HCT116 (cell line): ENCODE results near the gene FRMD4A. TPM values are rescaled to one million over a fixed set of nuclear protein-coding genes. Genes with fewer than 3 reads are reported as not detected.

Experiments
- ATAC-seq: fragments of 200-7000 bp; cut with Tn5 transposase; 2 replicates; pipeline ENCODE4 v1.9.1; 2020; ENCODE audit warnings: mild to moderate bottlenecking, moderate library complexity
- BruUV-seq: library from RNA; stranded (reverse); fragments of 400-500 nt; replicated peaks from 2 replicates; lab custom pipeline; 2021; lab: Mats Ljungman, UMichigan
- CTCF ChIA-PET: fragments of 300-600 bp; sonication (Branson Sonifier 250); formaldehyde crosslinking; loops from one replicate; lab custom pipeline; 2021; ENCODE audit warnings: antibody characterized with exemption; lab: Charles Lee
- POLR2A ChIA-PET: fragments of 300-600, 350-600 bp; sonication (Branson Sonifier 250); formaldehyde crosslinking; loops from one replicate; lab custom pipeline; 2021; ENCODE audit warnings: antibody characterized with exemption; lab: Charles Lee
- RAD21 ChIA-PET, 2 experiments: fragments of 300-600 bp; sonication (Branson Sonifier 250); formaldehyde crosslinking; loops; one replicate each; lab custom pipeline; 2023; ENCODE audit warnings: low total read pairs in 2 of 2; ENCODE audit not compliant: uncharacterized antibody in 2 of 2, unreplicated experiment in 2 of 2, low non-redundant PET in 1 of 2; lab: Charles Lee
- DNase-seq: peaks from one replicate; pipeline ENCODE4 v3.0.0-alpha.2; 2010; ENCODE audit warnings: low read depth, low spot score
- H2AFZ ChIP-seq: fragments of 200-600 bp; shearing (Covaris generic), sonication (generic); 2 replicates; pipeline ENCODE4 v1.6.1; 2017; ENCODE audit warnings: low read depth, mixed run types, mixed read lengths, antibody characterized with exemption, low read length; ENCODE audit not compliant: poor library complexity, severe bottlenecking
- H3K27ac ChIP-seq: 2 replicates; pipeline ENCODE4 v1.5.1; 2012; ENCODE audit warnings: low read depth, low read length
- H3K27me3 ChIP-seq: fragments of 200-600 bp; sonication (generic); 2 replicates; pipeline ENCODE4 v1.6.1; 2016; ENCODE audit warnings: mixed run types, low read length, mixed read lengths; ENCODE audit not compliant: insufficient read depth
- H3K36me3 ChIP-seq, 2 experiments: fragments of 200-500 bp in 1 of 2; fragments of 200-600 bp in 1 of 2; sonication (Bioruptor generic) in 1 of 2; sonication (generic) in 1 of 2; 2 replicates each; pipeline versions ENCODE4 v1.5.1 to v1.6.1; 2014 to 2016; ENCODE audit warnings: low read length in 2 of 2, inconsistent platforms in 1 of 2, mixed read lengths in 1 of 2, mixed run types in 1 of 2; ENCODE audit not compliant: insufficient read depth in 2 of 2, control insufficient read depth in 1 of 2
- H3K4me1 ChIP-seq, 2 experiments: fragments of 200-600 bp in 1 of 2; sonication (generic) in 1 of 2; 2 replicates each; pipeline versions ENCODE4 v1.5.1 to v1.6.1; 2012 to 2017; ENCODE audit warnings: low read length in 2 of 2, inconsistent platforms in 1 of 2, mild to moderate bottlenecking in 1 of 2, mixed read lengths in 1 of 2, mixed run types in 1 of 2, moderate library complexity in 1 of 2; ENCODE audit not compliant: insufficient read depth in 2 of 2, control insufficient read depth in 1 of 2
- H3K4me2 ChIP-seq: fragments of 200-600 bp; sonication (generic); 2 replicates; pipeline ENCODE4 v1.6.1; 2017; ENCODE audit warnings: mixed run types, low read length, mixed read lengths
- H3K4me3 ChIP-seq, 2 experiments: fragments of 200-600 bp in 1 of 2; sonication (generic) in 1 of 2; replicated peaks in 1 of 2; 2 replicates each; pipeline ENCODE4 v1.5.1; 2011 to 2016; ENCODE audit warnings: low read length in 2 of 2, control low read depth in 1 of 2, low read depth in 1 of 2, mild to moderate bottlenecking in 1 of 2, mixed read lengths in 1 of 2, mixed run types in 1 of 2
- H3K79me2 ChIP-seq: fragments of 200-600 bp; sonication (generic); 2 replicates; pipeline ENCODE4 v1.6.1; 2017; ENCODE audit warnings: mild to moderate bottlenecking, mixed run types, low read length, moderate library complexity, mixed read lengths; ENCODE audit not compliant: insufficient read depth
- H3K9ac ChIP-seq: fragments of 200-600 bp; sonication (generic); 2 replicates; pipeline ENCODE4 v1.6.1; 2016; ENCODE audit warnings: low read length, mixed read lengths
- H3K9me2 ChIP-seq: fragments of 200-600 bp; sonication (generic), shearing (Covaris generic); 2 replicates; pipeline ENCODE4 v1.6.1; 2017; ENCODE audit warnings: mixed run types, mild to moderate bottlenecking, moderate library complexity; ENCODE audit not compliant: insufficient read depth
- H3K9me3 ChIP-seq, 2 experiments: fragments of 200-500 bp in 1 of 2; fragments of 200-600 bp in 1 of 2; sonication (Bioruptor generic) in 1 of 2; sonication (generic) in 1 of 2; 2 replicates each; pipeline ENCODE4 v1.6.1; 2014 to 2017; ENCODE audit warnings: low read length in 2 of 2, mixed read lengths in 2 of 2, inconsistent platforms in 1 of 2, low read depth in 1 of 2, mild to moderate bottlenecking in 1 of 2, mixed run types in 1 of 2, moderate library complexity in 1 of 2; ENCODE audit not compliant: control insufficient read depth in 1 of 2, insufficient read depth in 1 of 2
- H4K20me1 ChIP-seq: fragments of 200-600 bp; sonication (generic), shearing (Covaris generic); 2 replicates; pipeline ENCODE4 v1.6.1; 2017; ENCODE audit warnings: mixed run types, mild to moderate bottlenecking, moderate library complexity; ENCODE audit not compliant: insufficient read depth
- CEBPB ChIP-seq: IDR thresholded peaks from 2 replicates; pipeline ENCODE4 v1.6.1; 2012; ENCODE audit warnings: low read depth
- CTCF ChIP-seq, 3 experiments: fragments of 200-600 bp in 1 of 3; sonication (generic) in 1 of 3; IDR thresholded peaks in 2 of 3; conservative IDR thresholded peaks in 1 of 3; 2 replicates each; pipeline ENCODE4 v1.5.1; 2012 to 2017; ENCODE audit warnings: low read depth in 2 of 3, low read length in 2 of 3, antibody characterized with exemption in 1 of 3, borderline replicate concordance in 1 of 3, control low read depth in 1 of 3, mild to moderate bottlenecking in 1 of 3, mixed read lengths in 1 of 3, mixed run types in 1 of 3, moderate library complexity in 1 of 3; ENCODE audit not compliant: insufficient read depth in 1 of 3
- EGR1 ChIP-seq: IDR thresholded peaks from 2 replicates; pipeline ENCODE4 v1.6.1; 2012; ENCODE audit warnings: low read depth
- EZH2 ChIP-seq: fragments of 200-600 bp; sonication (generic); IDR thresholded peaks from 2 replicates; pipeline ENCODE4 v1.6.1; 2017; ENCODE audit warnings: antibody characterized with exemption, mixed run types
- EZH2phosphoT487 ChIP-seq: fragments of 200-600 bp; IDR thresholded peaks from 2 replicates; pipeline ENCODE4 v1.6.1; 2018; ENCODE audit warnings: antibody characterized with exemption, borderline replicate concordance
- FOSL1 ChIP-seq: IDR thresholded peaks from 2 replicates; pipeline ENCODE4 v1.6.1; 2012; ENCODE audit warnings: low read depth
- JUND ChIP-seq: IDR thresholded peaks from 2 replicates; pipeline ENCODE4 v1.6.1; 2012
- MAX ChIP-seq: IDR thresholded peaks from 2 replicates; pipeline ENCODE4 v1.6.1; 2012
- POLR2A ChIP-seq: IDR thresholded peaks from 2 replicates; pipeline ENCODE4 v1.7.0; 2011; ENCODE audit warnings: borderline replicate concordance; ENCODE audit not compliant: insufficient read depth, insufficient read length; ENCODE audit errors: extremely low read depth
- RAD21 ChIP-seq: IDR thresholded peaks from 2 replicates; pipeline ENCODE4 v1.6.1; 2012; ENCODE audit warnings: low read depth, mild to moderate bottlenecking
- REST ChIP-seq: IDR thresholded peaks from 2 replicates; pipeline ENCODE4 v1.6.1; 2012; ENCODE audit warnings: low read depth
- SIN3A ChIP-seq: IDR thresholded peaks from 2 replicates; pipeline ENCODE4 v1.6.1; 2012; ENCODE audit warnings: low read depth
- SP1 ChIP-seq: IDR thresholded peaks from 2 replicates; pipeline ENCODE4 v1.6.1; 2012; ENCODE audit warnings: low read depth
- SRF ChIP-seq: IDR thresholded peaks from 2 replicates; pipeline ENCODE4 v1.6.1; 2012; ENCODE audit warnings: low read depth
- TCF7L2 ChIP-seq: IDR thresholded peaks from 2 replicates; pipeline ENCODE4 v1.7.0; 2011; ENCODE audit warnings: borderline replicate concordance, inconsistent platforms; ENCODE audit not compliant: insufficient read depth, insufficient read length; ENCODE audit errors: extremely low read depth
- intact Hi-C: fragments of 100-400 bp; cut with micrococcal nuclease; formaldehyde crosslinking; loops from 2 replicates; pipeline ENCODE4 v1.10.0; 2022
- total RNA-seq: library from RNA; stranded (reverse); gene quantifications from one replicate; pipeline ENCODE4 v1.2.1, GENCODE V29; 2021; ENCODE audit not compliant: unreplicated experiment
- TF ChIP-seq, protein P1 (sequence below): IDR thresholded peaks from 2 replicates; pipeline ENCODE4 v1.6.1; 2012

Gene FRMD4A
- total RNA-seq, 1 experiment from 2014 or later: 0.20 TPM

- TF ChIP-seq MAX: no peak
- no peak for TF ChIP-seq CTCF (IDR thresholded peaks at IDR 0.05 in 2 of 3, conservative IDR thresholded peaks at IDR 0.05 in 1 of 3; ENCODE audit: borderline replicate concordance in 1 of 3, insufficient read depth in 1 of 3, low read depth in 2 of 3, low read length in 2 of 3)
- TF ChIP-seq SRF: no peak
- TF ChIP-seq FOSL1: no peak
Observed at GRCh38 chr10:13776861-13777311, 553.8 kb downstream of the FRMD4A start (continued).

- no TSS peak for BruUV-seq
- no peak overlapping the region for H3K4me2 ChIP-seq
- H3K27ac ChIP-seq: no peak overlapping the region
- no peaks in the 10 kb centered on the region for H4K20me1 ChIP-seq
- no peaks in the 10 kb centered on the region for H3K9me3 ChIP-seq
- no peaks in the 10 kb centered on the region for H3K9me2 ChIP-seq
- ATAC-seq: no peak
- H3K36me3 ChIP-seq: no peaks in the 10 kb centered on the region
- intact Hi-C loops: no loop called here
- H2AFZ ChIP-seq: no peak overlapping the region
- H3K9ac ChIP-seq: no peak overlapping the region
- CTCF ChIA-PET: interaction anchor here (0.8 to 1.1 kb wide), 2 partner anchors 189 to 404 kb away, joined by 3 to 4 read pairs; partner anchors contain the start of gene PRPF18
- no peaks in the 10 kb centered on the region for H3K4me1 ChIP-seq
- no peaks in the 10 kb centered on the region for H3K79me2 ChIP-seq
- no peak for DNase-seq
- H3K27me3 ChIP-seq: peaks cover 10% of the 10 kb centered on the region; the same call in 1 of the 2 replicates
- POLR2A ChIA-PET: no interaction called here
- RAD21 ChIA-PET: no interaction called here
- H3K4me3 ChIP-seq: no peak overlapping the region
- no peak for TF ChIP-seq RAD21
- no peak for TF ChIP-seq EZH2
- TF ChIP-seq REST: no peak
- no peak for TF ChIP-seq CEBPB
- no peak for TF ChIP-seq POLR2A
- TF ChIP-seq CTCF (IDR thresholded peaks at IDR 0.05 in 2 of 3, conservative IDR thresholded peaks at IDR 0.05 in 1 of 3; ENCODE audit: borderline replicate concordance in 1 of 3, insufficient read depth in 1 of 3, low read depth in 2 of 3, low read length in 2 of 3): no peak
- no peak for TF ChIP-seq SIN3A
- TF ChIP-seq SRF: no peak
- no peak for TF ChIP-seq SP1
- no peak for TF ChIP-seq JUND
- no peak for TF ChIP-seq EZH2phosphoT487
- no peak for TF ChIP-seq EGR1
- TF ChIP-seq, protein P1, sequence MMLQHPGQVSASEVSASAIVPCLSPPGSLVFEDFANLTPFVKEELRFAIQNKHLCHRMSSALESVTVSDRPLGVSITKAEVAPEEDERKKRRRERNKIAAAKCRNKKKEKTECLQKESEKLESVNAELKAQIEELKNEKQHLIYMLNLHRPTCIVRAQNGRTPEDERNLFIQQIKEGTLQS: no peak
- TF ChIP-seq TCF7L2: no peak
Observed at GRCh38 chr10:13775786-13776775, 554.6 kb downstream of the FRMD4A start.
